HG03108 (cell line): ENCODE results near the gene TRHDE.

Experiments used
- ATAC-seq: cut with Tn5 transposase; IDR thresholded peaks from one replicate; pipeline ENCODE4 v1.9.1; 2021; ENCODE audit warnings: moderate library complexity; ENCODE audit not compliant: unreplicated experiment

TRHDE gene

DNA sequence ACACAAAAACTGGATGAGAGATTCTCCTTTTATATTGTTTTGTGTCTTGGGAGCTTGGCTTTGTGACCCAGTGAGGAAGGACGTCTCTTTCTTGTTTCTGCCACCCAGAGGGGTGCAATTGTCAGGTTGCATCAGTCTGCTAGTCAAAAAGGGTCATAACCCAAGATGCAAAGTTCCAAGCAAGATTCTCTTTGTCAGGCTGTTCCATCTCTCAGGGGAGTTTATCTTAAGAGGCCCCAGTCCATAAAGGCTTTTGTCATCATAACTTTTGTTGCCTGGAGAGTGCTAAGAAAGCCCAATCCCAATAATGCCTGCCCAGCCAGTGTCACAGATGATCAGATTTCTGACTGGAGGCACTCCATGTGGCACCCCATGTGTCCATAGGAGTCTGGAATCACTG is 444.9 kb downstream of the TRHDE start:
- ATAC-seq = no peak
